H1 (cell line): ENCODE results near the gene MAJIN. TPM values are rescaled to one million over a fixed set of nuclear protein-coding genes. Genes with fewer than 3 reads are reported as not detected.

Source experiments
- BACH1 ChIP-seq: IDR thresholded peaks from 2 replicates; pipeline ENCODE4 v1.6.1; 2012; ENCODE audit warnings: low read length, improper control_type of control experiment
- CBX5 ChIP-seq: fragments of 300-800, 300-1000 bp; sonication (generic); IDR thresholded peaks from 2 replicates; pipeline ENCODE4 v1.7.1; 2016; ENCODE audit warnings: antibody characterized with exemption, low read length, low read depth
- CEBPB ChIP-seq: IDR thresholded peaks from 2 replicates; pipeline ENCODE4 v1.6.1; 2012; ENCODE audit warnings: low read depth, low read length
- CREB1 ChIP-seq: IDR thresholded peaks from 2 replicates; pipeline ENCODE4 v1.6.1; 2012; ENCODE audit warnings: inconsistent platforms
- CTBP2 ChIP-seq: IDR thresholded peaks from 2 replicates; pipeline ENCODE4 v1.7.0; 2011; ENCODE audit warnings: borderline replicate concordance, mild to moderate bottlenecking, moderate library complexity, mixed read lengths, low read length; ENCODE audit not compliant: insufficient read depth, insufficient read length
- EZH2 ChIP-seq: fragments of 200-600 bp; sonication (generic); IDR thresholded peaks from 2 replicates; pipeline ENCODE4 v1.7.1; 2012; ENCODE audit warnings: low read depth, mild to moderate bottlenecking, moderate library complexity, low read length, inconsistent platforms; ENCODE audit not compliant: severe bottlenecking
- FOSL1 ChIP-seq: IDR thresholded peaks from 2 replicates; pipeline ENCODE4 v1.6.1; 2011; ENCODE audit warnings: mild to moderate bottlenecking, low read depth, low read length, moderate library complexity; ENCODE audit not compliant: insufficient read depth
- HDAC2 ChIP-seq, 2 experiments: fragments of 300-600 bp in 1 of 2; sonication (generic) in 1 of 2; IDR thresholded peaks; 2 replicates each; pipeline ENCODE4 v1.6.1; 2011 to 2012; ENCODE audit warnings: low read depth in 2 of 2, low read length in 2 of 2, mild to moderate bottlenecking in 2 of 2, moderate library complexity in 2 of 2, borderline replicate concordance in 1 of 2, inconsistent platforms in 1 of 2
- HDAC6 ChIP-seq: IDR thresholded peaks from one replicate; pipeline ENCODE4 v1.7.1; 2012; ENCODE audit warnings: low read depth, mild to moderate bottlenecking, inconsistent platforms, low read length, moderate library complexity
- JUN ChIP-seq: IDR thresholded peaks from 2 replicates; pipeline ENCODE4 v1.6.1; 2011; ENCODE audit warnings: low read depth, mild to moderate bottlenecking, improper control_type of control experiment, low read length
- JUND ChIP-seq: IDR thresholded peaks from 2 replicates; pipeline ENCODE4 v1.6.1; 2011; ENCODE audit warnings: mild to moderate bottlenecking, improper control_type of control experiment, low read length
- KDM1A ChIP-seq: fragments of 200-600, 300-600 bp; sonication (generic); IDR thresholded peaks from 2 replicates; pipeline ENCODE4 v1.7.1; 2016; ENCODE audit warnings: mild to moderate bottlenecking, low read length, borderline replicate concordance
- MAFK ChIP-seq: IDR thresholded peaks from 2 replicates; pipeline ENCODE4 v1.6.1; 2012; ENCODE audit warnings: low read depth, mild to moderate bottlenecking, improper control_type of control experiment, low read length
- RAD21 ChIP-seq, 2 experiments: IDR thresholded peaks in 1 of 2; conservative IDR thresholded peaks in 1 of 2; 2 replicates each; pipeline ENCODE4 v1.6.1; 2011; ENCODE audit warnings: low read depth in 2 of 2, low read length in 2 of 2, improper control_type of control experiment in 1 of 2, inconsistent platforms in 1 of 2, mild to moderate bottlenecking in 1 of 2, moderate library complexity in 1 of 2
- RBBP5 ChIP-seq: IDR thresholded peaks from 2 replicates; pipeline ENCODE4 v1.7.1; 2012; ENCODE audit warnings: low read depth, mild to moderate bottlenecking, inconsistent platforms, low read length, moderate library complexity, borderline replicate concordance
- RFX5 ChIP-seq: IDR thresholded peaks from 2 replicates; pipeline ENCODE4 v1.6.1; 2011; ENCODE audit warnings: low read depth, low read length, improper control_type of control experiment, borderline replicate concordance
- SUZ12 ChIP-seq: fragments of 200-600 bp; sonication (generic); IDR thresholded peaks from 2 replicates; pipeline ENCODE4 v1.6.1; 2012; ENCODE audit warnings: mild to moderate bottlenecking, inconsistent platforms, low read length, moderate library complexity, mixed read lengths
- TAF1 ChIP-seq: IDR thresholded peaks from 2 replicates; pipeline ENCODE4 v1.6.1; 2011; ENCODE audit warnings: mild to moderate bottlenecking, low read depth, low read length
- TCF12 ChIP-seq: IDR thresholded peaks from 2 replicates; pipeline ENCODE4 v1.6.1; 2011; ENCODE audit warnings: low read depth, mild to moderate bottlenecking, low read length
- TEAD4 ChIP-seq: IDR thresholded peaks from 2 replicates; pipeline ENCODE4 v1.6.1; 2012; ENCODE audit warnings: low read depth, low read length, inconsistent platforms, mixed read lengths
- YY1 ChIP-seq: IDR thresholded peaks from 2 replicates; pipeline ENCODE4 v1.6.1; 2011; ENCODE audit warnings: low read depth, mild to moderate bottlenecking, low read length
- ZNF274 ChIP-seq: IDR thresholded peaks from 2 replicates; pipeline ENCODE4 v1.7.0; 2012; ENCODE audit warnings: low read length, borderline replicate concordance; ENCODE audit errors: extremely low read depth
- polyA plus RNA-seq, 7 experiments: library from polyadenylated mRNA; depleted of rRNA in 3 of 7; stranded (reverse) in 5 of 7; unstranded in 2 of 7; fragments of >200 nt in 5 of 7; fragments of 200-250 nt in 2 of 7; gene quantifications; 1 replicate in 5 of 7; 2 replicates in 1 of 7; 4 replicates in 1 of 7; pipeline versions ENCODE4 v1.2.1 to v1.2.3, GENCODE V29; 2011 to 2013; ENCODE audit warnings: missing spikeins in 2 of 7, mixed read lengths in 2 of 7
- total RNA-seq: library from RNA; stranded (reverse); fragmentation: NEBNext Ultra II Directional; extraction: Animal tissue kit (Norgen Biotek cat#: 25700); gene quantifications from 2 replicates; pipeline ENCODE4 v1.2.1, GENCODE V29; 2021
- TF ChIP-seq, protein P1 (sequence below): IDR thresholded peaks from 2 replicates; pipeline ENCODE4 v1.6.1; 2012; ENCODE audit warnings: inconsistent platforms

MAJIN gene
- total and polyA plus RNA-seq, 2 of the 8 experiments (the other 6 are each of a cell fraction or from before 2014, with no cell fraction given) = not detected

DNA sequence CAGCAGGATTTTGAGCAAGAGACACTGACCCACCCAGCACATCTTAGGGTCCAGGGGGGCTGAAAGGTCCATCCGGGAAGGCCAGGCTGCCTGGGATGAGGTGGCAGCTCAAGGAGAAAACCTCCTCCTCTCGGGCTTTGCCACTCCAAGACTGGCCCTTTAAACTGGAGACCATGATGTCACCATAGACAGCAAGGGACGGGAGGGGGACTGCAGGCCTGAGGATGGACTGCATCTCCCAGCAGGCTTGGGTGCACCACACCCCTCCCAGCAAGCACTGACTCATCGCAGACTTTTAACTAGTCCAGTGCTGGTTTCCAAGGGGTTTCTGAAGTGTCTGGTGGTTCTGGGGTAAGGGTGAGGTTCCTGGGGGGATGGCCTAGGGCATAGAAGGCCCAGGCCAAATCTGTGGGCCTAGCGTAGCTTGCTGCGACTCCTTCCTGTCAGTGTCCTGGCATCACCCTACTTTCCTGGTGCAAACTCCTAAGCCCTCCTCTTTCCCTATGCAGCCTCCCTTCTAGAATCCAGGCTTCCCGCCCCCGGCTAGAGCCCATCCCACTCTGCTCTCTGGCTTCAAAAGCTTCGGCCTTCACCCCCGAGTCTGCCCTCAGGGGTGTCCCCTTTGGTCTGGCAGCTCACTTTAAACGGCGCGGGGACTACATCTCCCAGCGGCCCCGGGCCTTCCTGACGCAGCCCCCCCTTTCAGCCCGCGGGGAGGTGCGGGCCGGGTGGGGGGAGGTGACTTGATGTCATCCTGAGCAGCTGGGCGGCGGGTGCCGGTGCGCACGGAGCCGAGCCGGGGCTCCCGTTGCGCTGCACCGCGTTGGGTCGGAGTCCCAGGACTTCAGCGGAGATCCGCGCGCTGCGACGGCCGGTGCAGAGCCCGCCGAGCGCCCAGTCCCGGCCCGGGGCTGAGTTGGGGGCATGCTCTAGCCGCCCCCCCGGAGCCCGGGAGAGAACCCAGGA, 47.7 kb downstream of the MAJIN start, which contains the start of gene PPP2R5B (continued):
- TF ChIP-seq TEAD4 (no peak), KDM1A (no peak), CEBPB (no peak), YY1 (peak; percentile 6; the same call in 1 of the 2 replicates), JUND (peak; percentile 97), CTBP2 (peak; percentile 55), SUZ12 (no peak), MAFK (no peak), EZH2 (no peak), CREB1 (peak; percentile 83), JUN (peak; percentile 76; the same call in 1 of the 2 replicates), RAD21 (IDR thresholded peaks at IDR 0.05 in 1 of 2, conservative IDR thresholded peaks at IDR 0.05 in 1 of 2; ENCODE audit: low read depth in 2 of 2, low read length in 2 of 2) (no peak), RBBP5 (peak; percentile 33; the same call in 1 of the 2 replicates), HDAC2 (IDR thresholded peaks at IDR 0.05; ENCODE audit: borderline replicate concordance in 1 of 2, low read depth in 2 of 2, low read length in 2 of 2) (peak in 1 of 2 experiments; percentile 72; a peak in 1 of 4 replicates), HDAC6 (no peak), TAF1 (no peak), CBX5 (no peak), TCF12 (peak; percentile 70; the same call in 1 of the 2 replicates), FOSL1 (no peak), RFX5 (no peak), ZNF274 (no peak), BACH1 (no peak)
- TF ChIP-seq, protein P1, sequence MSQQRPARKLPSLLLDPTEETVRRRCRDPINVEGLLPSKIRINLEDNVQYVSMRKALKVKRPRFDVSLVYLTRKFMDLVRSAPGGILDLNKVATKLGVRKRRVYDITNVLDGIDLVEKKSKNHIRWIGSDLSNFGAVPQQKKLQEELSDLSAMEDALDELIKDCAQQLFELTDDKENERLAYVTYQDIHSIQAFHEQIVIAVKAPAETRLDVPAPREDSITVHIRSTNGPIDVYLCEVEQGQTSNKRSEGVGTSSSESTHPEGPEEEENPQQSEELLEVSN = no peak
